NB4 (cell line): ENCODE measurements around the gene GALNT9.

Source experiments
- CTCF ChIP-seq: IDR thresholded peaks from one replicate; pipeline ENCODE4 v1.5.1; 2012; ENCODE audit warnings: low read depth, low read length
- MYC ChIP-seq: IDR thresholded peaks from 2 replicates; pipeline ENCODE4 v1.6.1; 2011; ENCODE audit warnings: low read depth, low read length

DNA sequence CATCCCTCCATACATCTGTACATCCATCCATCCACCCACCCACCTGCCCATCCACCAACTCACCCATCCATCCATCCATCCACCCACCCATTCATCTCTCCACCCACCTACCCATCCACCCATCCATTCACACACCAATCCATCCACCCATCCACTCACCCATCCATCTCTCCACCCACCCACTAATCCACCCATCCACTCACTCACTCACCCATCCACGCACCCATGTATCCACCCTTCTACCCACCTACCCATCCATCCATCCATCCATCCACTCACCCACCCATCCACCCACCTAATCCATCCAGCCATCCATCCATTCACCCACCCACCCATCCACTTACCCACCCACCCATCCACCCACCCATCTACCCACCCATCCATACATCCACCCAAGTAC is 16.2 kb downstream of the GALNT9 start:
- TF ChIP-seq CTCF (no peak), MYC (no peak)
